GM12801 (cell line): Measurements from ENCODE around the gene C2CD3.

ENCODE experiments used
- CTCF ChIP-seq: IDR thresholded peaks from one replicate; pipeline ENCODE4 v1.5.1; 2011; ENCODE audit warnings: control low read depth; ENCODE audit not compliant: insufficient read length; ENCODE audit errors: extremely low read depth

Gene C2CD3

GRCh38 chr11:74037309-74037708 lies 133.5 kb downstream of the C2CD3 start:
- no peak for TF ChIP-seq CTCF

- no peak for TF ChIP-seq CTCF
Observed at GRCh38 chr11:74035264-74035663, 135.5 kb downstream of the C2CD3 start.

- no peak for TF ChIP-seq CTCF
Observed at GRCh38 chr11:74033046-74033445, 137.8 kb downstream of the C2CD3 start.

- TF ChIP-seq CTCF = no peak
Observed at GRCh38 chr11:74030723-74031676, 139.8 kb downstream of the C2CD3 start.

DNA sequence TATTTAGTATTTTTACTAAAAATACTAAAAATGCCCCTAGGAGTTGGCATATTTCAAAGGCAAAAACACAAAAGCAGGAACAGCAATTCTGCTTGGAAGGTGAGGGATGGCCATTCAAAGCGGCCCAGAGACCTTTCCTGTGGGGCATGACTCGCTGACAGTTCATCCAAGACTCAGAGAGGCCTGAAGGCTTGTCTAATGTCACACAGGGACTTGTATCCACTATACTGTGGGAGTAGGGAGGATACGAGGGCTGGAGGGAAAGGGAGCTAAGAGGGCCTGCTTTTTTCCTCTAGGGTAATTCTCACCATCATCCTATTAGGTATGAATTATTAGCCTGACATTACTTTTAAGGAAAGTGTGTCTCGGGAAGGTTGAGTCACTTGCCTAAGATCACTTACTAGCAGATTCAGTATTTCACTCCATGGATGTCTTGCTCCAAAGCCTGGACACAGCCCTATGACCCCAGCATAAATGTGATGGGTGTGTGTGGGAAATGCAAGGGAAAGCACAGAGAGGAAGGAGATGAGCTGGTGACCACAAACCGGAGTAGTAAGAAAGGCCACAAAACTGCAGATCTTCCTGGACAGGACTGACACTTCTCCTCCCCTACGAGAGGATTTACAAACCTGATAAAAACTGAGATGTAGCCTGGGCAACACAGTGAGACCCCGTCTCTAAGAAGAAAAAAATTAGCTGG lies 145.2 kb downstream of the C2CD3 start:
- no peak for TF ChIP-seq CTCF

DNA sequence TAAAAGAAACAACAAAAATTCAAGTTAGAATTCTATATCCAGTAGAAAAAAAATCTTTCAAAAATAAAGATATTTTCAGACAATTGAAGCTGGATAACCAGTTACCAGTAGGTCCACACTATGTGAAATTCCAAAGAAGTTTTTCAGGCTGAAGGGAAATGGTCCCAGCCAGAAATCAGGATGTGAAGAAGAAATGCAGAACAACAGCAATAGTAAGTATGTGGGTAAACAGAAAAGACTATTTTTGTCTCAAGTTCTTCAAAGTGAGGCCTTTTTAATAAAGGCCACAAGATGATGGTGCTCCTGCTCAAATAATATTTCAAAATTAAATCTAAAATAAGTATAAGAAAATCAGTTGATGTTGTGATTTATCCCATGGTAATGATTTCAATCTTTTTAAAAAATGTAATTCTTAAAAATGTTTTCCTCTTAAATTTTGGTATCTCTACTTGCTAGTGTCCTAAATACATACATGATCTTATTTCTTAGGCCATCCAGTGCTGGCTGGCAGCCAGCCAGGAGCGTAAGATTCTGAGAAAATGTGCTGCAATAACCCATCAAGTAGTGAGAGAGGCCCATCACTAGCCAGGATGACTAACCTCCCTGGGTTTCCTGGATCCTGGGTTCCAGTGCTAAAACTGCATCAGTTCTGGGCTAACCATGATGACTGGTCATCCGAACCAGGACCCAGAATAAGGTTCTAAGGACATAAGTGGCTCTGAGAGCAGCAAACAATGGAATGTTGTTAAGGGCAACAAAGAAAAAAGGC lies 146.4 kb downstream of the C2CD3 start:
- no peak for TF ChIP-seq CTCF

- TF ChIP-seq CTCF = no peak
Observed at GRCh38 chr11:74023276-74023675, 147.5 kb downstream of the C2CD3 start.
